ENCODE results near the gene ELOVL3. TPM values are rescaled to one million over a fixed set of nuclear protein-coding genes. Genes with fewer than 3 reads are reported as not detected.
"Not testable (repeated sequence)": the region's sequence is repeated elsewhere in the genome, so short reads cannot be mapped to it uniquely, and the experiment has no call there.

The ELOVL3 gene
- total RNA-seq, 1 donor from 2014 or later, result 0.06 TPM

GRCh38 chr10:102247734-102248133 is 21.6 kb downstream of the ELOVL3 start:
- no peak for DNase-seq (ENCODE audit: low read depth)
- TF ChIP-seq CTCF (conservative IDR thresholded peaks at IDR 0.05; ENCODE audit: low read depth, low read length), result no peak
- H3K4me3 ChIP-seq (ENCODE audit: low read depth, low read length), result peak overlapping the region; percentile 22

GRCh38 chr10:102252508-102252907 is 26.4 kb downstream of the ELOVL3 start:
- H3K4me3 ChIP-seq (ENCODE audit: low read depth, low read length); DNase-seq (ENCODE audit: low read depth): not testable (repeated sequence)

GRCh38 chr10:102254426-102254825 is 28.3 kb downstream of the ELOVL3 start:
- no peak for TF ChIP-seq CTCF (conservative IDR thresholded peaks at IDR 0.05; ENCODE audit: low read depth, low read length)
- H3K4me3 ChIP-seq (ENCODE audit: low read depth, low read length), result no peak overlapping the region
- DNase-seq (ENCODE audit: low read depth), result no peak

GRCh38 chr10:102255404-102255803 is 29.3 kb downstream of the ELOVL3 start:
- no peak for DNase-seq (ENCODE audit: low read depth)
- TF ChIP-seq CTCF (conservative IDR thresholded peaks at IDR 0.05; ENCODE audit: low read depth, low read length), result no peak
- H3K4me3 ChIP-seq (ENCODE audit: low read depth, low read length), result no peak overlapping the region

GRCh38 chr10:102261196-102261595 is 35.1 kb downstream of the ELOVL3 start:
- no peak for TF ChIP-seq CTCF (conservative IDR thresholded peaks at IDR 0.05; ENCODE audit: low read depth, low read length)
- H3K4me3 ChIP-seq (ENCODE audit: low read depth, low read length), result no peak overlapping the region
- no peak for DNase-seq (ENCODE audit: low read depth)

- no peak overlapping the region for H3K4me3 ChIP-seq (ENCODE audit: low read depth, low read length)
- no peak for DNase-seq (ENCODE audit: low read depth)
- TF ChIP-seq CTCF (conservative IDR thresholded peaks at IDR 0.05; ENCODE audit: low read depth, low read length), result no peak
Measured at GRCh38 chr10:102261842-102262241, 35.7 kb downstream of the ELOVL3 start.

GRCh38 chr10:102262744-102263370 is 36.8 kb downstream of the ELOVL3 start:
- no peak for TF ChIP-seq CTCF (conservative IDR thresholded peaks at IDR 0.05; ENCODE audit: low read depth, low read length)
- DNase-seq (ENCODE audit: low read depth), result peak; percentile 42
- no peak overlapping the region for H3K4me3 ChIP-seq (ENCODE audit: low read depth, low read length)
